Measurements from ENCODE around the gene PALS2.

GRCh38 chr7:24622646-24623182, 49.5 kb downstream of the PALS2 start:
- no peak for TF ChIP-seq ZNF614 (CRISPR knock-in tag; IDR thresholded peaks at IDR 0.05; ENCODE audit: borderline replicate concordance)
- TF ChIP-seq PCBP1 (IDR thresholded peaks at IDR 0.05; ENCODE audit: borderline replicate concordance, low read depth, low read length): no peak
- no peak for TF ChIP-seq CAMTA2 (CRISPR knock-in tag; IDR thresholded peaks at IDR 0.05; ENCODE audit: borderline replicate concordance)
- TF ChIP-seq MAX (IDR thresholded peaks at IDR 0.05): no peak
- no peak for TF ChIP-seq CHD2 (IDR thresholded peaks at IDR 0.05; ENCODE audit: low read depth, low read length)
- TF ChIP-seq POLR2AphosphoS5 (IDR thresholded peaks at IDR 0.05; ENCODE audit: low read depth, low read length): no peak
- no peak for TF ChIP-seq PRDM4 (CRISPR knock-in tag; IDR thresholded peaks at IDR 0.05; ENCODE audit: borderline replicate concordance)
- no peak for TF ChIP-seq POLR2A (IDR thresholded peaks at IDR 0.05; ENCODE audit: insufficient read depth in 1 of 2, low read depth in 2 of 2, low read length in 2 of 2)
- TF ChIP-seq ZNF280D (CRISPR knock-in tag; IDR thresholded peaks at IDR 0.05): no peak
- no peak for TF ChIP-seq GFI1 (CRISPR knock-in tag; IDR thresholded peaks at IDR 0.05; ENCODE audit: borderline replicate concordance)
- no peak for TF ChIP-seq NR2F6 (IDR thresholded peaks at IDR 0.05)
- no peak for TF ChIP-seq NR2F6 (CRISPR knock-in tag; IDR thresholded peaks at IDR 0.05)
- no peak for TF ChIP-seq PRDM10 (CRISPR knock-in tag; IDR thresholded peaks at IDR 0.05; ENCODE audit: low read depth)
- TF ChIP-seq ZBTB34 (CRISPR knock-in tag; IDR thresholded peaks at IDR 0.05): no peak
